MM.1S (cell line): ENCODE measurements around the gene JPT2.

Source experiments
- DNase-seq: peaks from one replicate; pipeline ENCODE4 v3.0.0-alpha.2; 2015
- H2AFZ ChIP-seq: fragments of 300-600 bp; sonication (generic); 2 replicates; pipeline ENCODE4 v1.6.0; 2016; ENCODE audit warnings: antibody characterized with exemption, low read length
- H3F3A ChIP-seq: fragments of 300-600 bp; sonication (generic); 2 replicates; pipeline ENCODE4 v1.6.1; 2016; ENCODE audit warnings: mild to moderate bottlenecking, antibody characterized with exemption, low read length, moderate library complexity, mixed read lengths; ENCODE audit not compliant: insufficient read depth
- H3K27ac ChIP-seq: fragments of 300-600 bp; sonication (generic); 2 replicates; pipeline ENCODE4 v1.5.1; 2016; ENCODE audit warnings: mild to moderate bottlenecking, low read length
- H3K27me3 ChIP-seq: fragments of 300-600 bp; sonication (generic); replicated peaks from 2 replicates; pipeline ENCODE4 v1.6.0; 2016; ENCODE audit warnings: low read length; ENCODE audit not compliant: insufficient read depth
- H3K36me3 ChIP-seq: fragments of 300-600 bp; sonication (generic); replicated peaks from 2 replicates; pipeline ENCODE4 v1.6.1; 2016; ENCODE audit warnings: mild to moderate bottlenecking, low read length, mixed read lengths; ENCODE audit not compliant: insufficient read depth
- H3K4me1 ChIP-seq: fragments of 300-600 bp; sonication (generic); 2 replicates; pipeline ENCODE4 v1.6.1; 2016; ENCODE audit warnings: low read length, mixed read lengths
- H3K4me2 ChIP-seq: fragments of 300-600 bp; sonication (generic); 2 replicates; pipeline ENCODE4 v1.6.0; 2016; ENCODE audit warnings: low read depth, low read length
- H3K4me3 ChIP-seq: fragments of 300-600 bp; sonication (generic); 2 replicates; pipeline ENCODE4 v1.5.1; 2016; ENCODE audit warnings: low read length, mixed read lengths
- H3K79me2 ChIP-seq: fragments of 300-600 bp; sonication (generic); 2 replicates; pipeline ENCODE4 v1.6.1; 2016; ENCODE audit warnings: mixed run types, low read length, mixed read lengths
- H3K9ac ChIP-seq: fragments of 300-600 bp; sonication (generic); 2 replicates; pipeline ENCODE4 v1.6.1; 2016; ENCODE audit warnings: low read length, mixed read lengths
- H3K9me2 ChIP-seq: fragments of 300-600 bp; sonication (generic); replicated peaks from 2 replicates; pipeline ENCODE4 v1.6.1; 2016; ENCODE audit warnings: mild to moderate bottlenecking, low read length, mixed read lengths; ENCODE audit not compliant: insufficient read depth
- H3K9me3 ChIP-seq: fragments of 300-600 bp; sonication (generic); replicated peaks from 2 replicates; pipeline ENCODE4 v1.6.1; 2016; ENCODE audit warnings: mild to moderate bottlenecking, low read length, mixed read lengths; ENCODE audit not compliant: insufficient read depth
- H4K20me1 ChIP-seq: fragments of 300-600 bp; sonication (generic); 2 replicates; pipeline ENCODE4 v1.6.1; 2016; ENCODE audit warnings: mild to moderate bottlenecking, low read length, moderate library complexity, mixed read lengths; ENCODE audit not compliant: insufficient read depth
- CTCF ChIP-seq: fragments of 300-600 bp; sonication (generic); IDR thresholded peaks from 2 replicates; pipeline ENCODE4 v1.5.1; 2016; ENCODE audit warnings: antibody characterized with exemption, low read length, mixed read lengths
- EZH2 ChIP-seq: fragments of 300-600 bp; sonication (generic); optimal IDR thresholded peaks from 2 replicates; pipeline ENCODE3; 2017; ENCODE audit warnings: low read depth, mild to moderate bottlenecking, antibody characterized with exemption, low read length, mixed read lengths
- EZH2phosphoT487 ChIP-seq: fragments of 300-600 bp; sonication (generic); IDR thresholded peaks from 2 replicates; pipeline ENCODE4 v1.6.1; 2018; ENCODE audit warnings: antibody characterized with exemption, low read length

The JPT2 gene

DNA sequence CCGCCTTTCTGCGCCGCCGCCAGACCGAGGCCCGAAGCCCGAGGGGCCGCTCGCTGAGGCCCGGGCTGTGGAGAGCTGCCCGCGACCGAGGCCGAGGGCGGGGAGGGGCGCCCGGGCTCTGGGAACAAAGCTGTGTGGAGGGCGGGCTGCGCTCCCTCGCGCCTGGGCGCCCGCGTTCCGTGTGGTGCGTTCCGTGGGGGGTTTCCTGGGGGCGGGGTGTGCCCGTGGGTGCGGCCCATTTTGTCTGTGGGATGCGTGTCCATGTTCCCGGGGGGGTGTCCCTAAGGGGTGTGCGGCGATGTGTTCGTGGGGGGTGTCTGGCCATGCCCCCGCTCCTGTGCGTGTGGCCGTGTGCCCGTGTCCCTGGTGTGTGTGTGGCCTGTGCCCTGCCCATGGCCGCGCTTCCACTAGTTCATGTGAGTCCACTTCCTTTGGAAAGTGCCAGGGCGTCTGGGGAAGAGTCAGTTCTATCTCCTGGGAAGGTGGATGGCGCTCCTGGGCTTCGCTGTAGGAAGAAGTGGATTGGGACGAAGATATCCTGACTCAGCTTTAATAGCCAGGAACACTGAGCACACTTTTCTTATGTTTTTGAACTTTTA lies 520 bp downstream of the JPT2 start:
- Histone ChIP-seq H3K36me3 (no peaks in the 10 kb centered on the region), H3K27me3 (no peaks in the 10 kb centered on the region), H3K27ac (peak overlapping the region; percentile 25; the same call in 1 of the 2 replicates), H2AFZ (peak overlapping the region; percentile 60), H3K4me1 (peaks cover 3% of the 10 kb centered on the region; the same call in 1 of the 2 replicates), H3K4me3 (peak overlapping the region; percentile 90), H4K20me1 (no peaks in the 10 kb centered on the region), H3K4me2 (peak overlapping the region; percentile 91), H3K79me2 (peaks cover 52% of the 10 kb centered on the region), H3K9ac (peak overlapping the region; percentile 93), H3F3A (peaks cover 5% of the 10 kb centered on the region), H3K9me3 (no peaks in the 10 kb centered on the region), H3K9me2 (no peaks in the 10 kb centered on the region)
- no peak for TF ChIP-seq EZH2phosphoT487
- no peak for DNase-seq

DNA sequence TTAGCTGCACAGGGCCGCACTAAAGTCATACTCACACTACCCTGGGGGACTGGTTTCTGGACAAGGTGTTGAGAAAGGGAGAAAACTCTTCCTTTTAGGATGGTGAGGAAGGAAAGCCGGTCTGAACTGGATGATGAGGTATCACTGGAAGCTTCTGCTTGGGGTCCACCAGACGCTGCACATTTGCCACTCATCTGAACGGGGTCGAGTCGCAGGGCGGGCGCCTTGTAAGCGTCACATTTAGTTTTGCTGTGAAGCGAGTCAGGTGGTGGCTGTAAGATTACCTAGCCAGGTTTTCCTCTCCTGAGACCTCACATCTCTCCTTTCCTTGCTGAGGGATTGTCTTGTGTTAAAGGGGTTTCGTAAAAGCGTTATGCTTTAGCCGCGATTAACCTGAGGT lies 2.3 kb downstream of the JPT2 start:
- Histone ChIP-seq H3K27ac (no peak overlapping the region), H3K4me1 (peaks cover 3% of the 10 kb centered on the region; the same call in 1 of the 2 replicates), H3F3A (peaks cover 5% of the 10 kb centered on the region), H4K20me1 (no peaks in the 10 kb centered on the region), H3K9ac (no peak overlapping the region), H3K27me3 (no peaks in the 10 kb centered on the region), H2AFZ (no peak overlapping the region), H3K36me3 (no peaks in the 10 kb centered on the region), H3K9me2 (no peaks in the 10 kb centered on the region), H3K79me2 (peaks cover 70% of the 10 kb centered on the region), H3K4me2 (no peak overlapping the region), H3K4me3 (no peak overlapping the region), H3K9me3 (no peaks in the 10 kb centered on the region)
- no peak for TF ChIP-seq EZH2
- no peak for TF ChIP-seq CTCF
- no peak for TF ChIP-seq EZH2phosphoT487
- no peak for DNase-seq

DNA sequence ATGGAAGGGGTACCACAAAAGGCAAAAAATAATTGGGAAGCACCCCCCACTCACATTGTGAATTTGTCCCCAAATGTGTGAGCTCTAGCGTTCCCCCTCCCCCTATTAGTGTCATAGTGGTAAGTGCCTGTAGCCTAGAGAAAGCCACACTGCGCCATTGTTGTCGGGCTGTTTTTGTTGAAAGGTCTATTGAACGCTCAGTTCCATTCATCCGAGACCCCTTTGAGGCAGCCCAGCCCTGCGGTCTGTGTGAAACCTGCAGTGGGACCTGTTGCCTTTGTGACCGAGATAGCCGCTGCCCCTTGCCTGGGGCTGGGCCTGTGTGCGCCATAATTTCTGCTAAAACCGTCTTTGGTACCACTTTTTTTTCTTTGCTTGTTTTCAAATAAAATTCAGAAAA lies 3.0 kb downstream of the JPT2 start:
- Histone ChIP-seq H3K27me3 (no peaks in the 10 kb centered on the region), H3K9me3 (no peaks in the 10 kb centered on the region), H3K79me2 (peaks cover 76% of the 10 kb centered on the region), H3K36me3 (no peaks in the 10 kb centered on the region), H3K27ac (no peak overlapping the region), H3K9me2 (no peaks in the 10 kb centered on the region), H3K4me3 (no peak overlapping the region), H2AFZ (no peak overlapping the region), H3K4me2 (no peak overlapping the region), H3K9ac (no peak overlapping the region), H3F3A (peaks cover 5% of the 10 kb centered on the region), H4K20me1 (no peaks in the 10 kb centered on the region), H3K4me1 (peaks cover 3% of the 10 kb centered on the region; the same call in 1 of the 2 replicates)
- no peak for DNase-seq
- no peak for TF ChIP-seq EZH2
- no peak for TF ChIP-seq CTCF
- TF ChIP-seq EZH2phosphoT487: no peak
